RWPE2 (cell line): ENCODE results near the gene RNF20.
A peak's percentile ranks its signal among the peaks of the same experiment; 100 is the strongest.

ENCODE experiments used
- ATAC-seq: fragments of 200-7000 bp; cut with Tn5 transposase; 3 replicates; pipeline ENCODE4 v1.9.1; 2021; ENCODE audit warnings: low read depth
- DNase-seq: peaks from one replicate; pipeline ENCODE4 v3.0.0-alpha.2; 2020; ENCODE audit warnings: low spot score
- H3K27ac ChIP-seq: fragments of 450-650 bp; 2 replicates; pipeline ENCODE4 v1.5.1; 2017; ENCODE audit warnings: mild to moderate bottlenecking; ENCODE audit not compliant: poor library complexity, severe bottlenecking
- H3K27me3 ChIP-seq: fragments of 250-450 bp; sonication (Bioruptor Pico); 2 replicates; pipeline ENCODE4 v1.5.1; 2021; ENCODE audit warnings: mild to moderate bottlenecking, moderate library complexity; ENCODE audit not compliant: insufficient read depth, poor library complexity, severe bottlenecking
- H3K36me3 ChIP-seq: fragments of 250-450 bp; sonication (Bioruptor Pico); 2 replicates; pipeline ENCODE4 v1.5.1; 2020; ENCODE audit warnings: low read depth, mild to moderate bottlenecking, moderate library complexity
- H3K4me1 ChIP-seq: fragments of 250-450 bp; sonication (Bioruptor Pico); 2 replicates; pipeline ENCODE4 v1.5.1; 2021; ENCODE audit warnings: mild to moderate bottlenecking, moderate library complexity; ENCODE audit not compliant: insufficient read depth, poor library complexity, severe bottlenecking
- H3K4me3 ChIP-seq: fragments of 250-450 bp; sonication (Bioruptor Pico); 2 replicates; pipeline ENCODE4 v1.5.1; 2021; ENCODE audit warnings: mild to moderate bottlenecking, moderate library complexity; ENCODE audit not compliant: severe bottlenecking
- H3K9me3 ChIP-seq: fragments of 250-450 bp; sonication (Bioruptor Pico); 2 replicates; pipeline ENCODE4 v1.5.1; 2021; ENCODE audit warnings: mild to moderate bottlenecking, moderate library complexity; ENCODE audit not compliant: severe bottlenecking
- TF ChIP-seq, protein P1 (sequence below): fragments of 450-650 bp; IDR thresholded peaks from one replicate; pipeline ENCODE4 v1.5.1; 2017; ENCODE audit warnings: mild to moderate bottlenecking, moderate library complexity; ENCODE audit not compliant: poor library complexity, severe bottlenecking

RNF20 gene

DNA sequence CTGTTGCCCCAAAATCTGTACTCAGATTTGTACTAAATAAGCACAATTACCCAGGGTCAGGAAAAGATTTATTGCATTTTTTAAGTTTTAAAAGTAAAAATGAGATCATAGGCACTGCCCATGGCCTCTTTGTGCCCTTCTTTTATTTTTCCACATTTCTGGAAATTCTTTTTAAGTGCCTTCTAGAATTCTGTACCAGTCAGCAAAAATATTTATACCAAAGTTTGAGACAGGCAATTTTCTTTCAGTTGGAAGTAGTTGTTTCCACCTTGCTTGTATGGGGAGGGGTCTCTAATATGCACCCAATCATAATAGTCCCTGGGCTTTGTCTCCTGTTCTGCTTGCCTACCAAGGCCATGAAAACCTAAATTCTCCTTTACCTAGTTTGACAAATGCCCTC, 5.6 kb upstream of the RNF20 start:
- Histone ChIP-seq H3K36me3 (no peaks in the 10 kb centered on the region), H3K4me1 (peaks cover 9% of the 10 kb centered on the region), H3K27ac (no peak overlapping the region), H3K27me3 (no peaks in the 10 kb centered on the region), H3K4me3 (no peak overlapping the region), H3K9me3 (no peaks in the 10 kb centered on the region)
- ATAC-seq (no peak), DNase-seq (no peak)
- TF ChIP-seq, protein P1, sequence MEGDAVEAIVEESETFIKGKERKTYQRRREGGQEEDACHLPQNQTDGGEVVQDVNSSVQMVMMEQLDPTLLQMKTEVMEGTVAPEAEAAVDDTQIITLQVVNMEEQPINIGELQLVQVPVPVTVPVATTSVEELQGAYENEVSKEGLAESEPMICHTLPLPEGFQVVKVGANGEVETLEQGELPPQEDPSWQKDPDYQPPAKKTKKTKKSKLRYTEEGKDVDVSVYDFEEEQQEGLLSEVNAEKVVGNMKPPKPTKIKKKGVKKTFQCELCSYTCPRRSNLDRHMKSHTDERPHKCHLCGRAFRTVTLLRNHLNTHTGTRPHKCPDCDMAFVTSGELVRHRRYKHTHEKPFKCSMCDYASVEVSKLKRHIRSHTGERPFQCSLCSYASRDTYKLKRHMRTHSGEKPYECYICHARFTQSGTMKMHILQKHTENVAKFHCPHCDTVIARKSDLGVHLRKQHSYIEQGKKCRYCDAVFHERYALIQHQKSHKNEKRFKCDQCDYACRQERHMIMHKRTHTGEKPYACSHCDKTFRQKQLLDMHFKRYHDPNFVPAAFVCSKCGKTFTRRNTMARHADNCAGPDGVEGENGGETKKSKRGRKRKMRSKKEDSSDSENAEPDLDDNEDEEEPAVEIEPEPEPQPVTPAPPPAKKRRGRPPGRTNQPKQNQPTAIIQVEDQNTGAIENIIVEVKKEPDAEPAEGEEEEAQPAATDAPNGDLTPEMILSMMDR = no peak

DNA sequence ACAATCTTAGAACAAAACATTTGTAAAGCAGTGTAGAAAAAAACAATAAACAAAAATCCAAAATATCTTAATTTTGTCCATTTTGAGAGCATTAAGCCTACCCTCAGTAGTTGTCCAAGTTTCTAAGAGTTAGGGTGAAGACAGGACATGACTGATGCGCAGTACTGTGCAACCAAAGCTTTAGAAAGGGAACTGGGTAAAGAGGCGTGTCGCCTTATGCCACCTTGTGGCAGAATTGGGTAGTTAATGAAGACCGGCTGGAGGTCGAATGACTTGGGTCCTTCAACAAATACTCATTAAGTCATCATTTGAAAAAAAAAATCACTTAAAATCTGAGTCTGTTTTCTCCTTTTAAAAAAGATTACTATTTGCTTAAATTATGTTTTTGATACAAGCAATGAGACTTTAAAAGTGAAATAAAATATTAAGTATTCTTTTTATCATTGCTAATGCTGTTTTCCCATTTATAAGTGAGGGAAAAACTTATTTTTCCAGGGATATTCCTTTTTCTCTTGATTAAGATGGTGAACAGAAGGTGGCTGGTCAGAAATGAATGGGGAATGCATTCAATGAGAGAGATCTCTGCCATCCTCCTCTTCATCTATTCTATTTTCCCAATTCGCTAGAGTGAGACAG, 3.5 kb upstream of the RNF20 start:
- DNase-seq (no peak), ATAC-seq (peak; percentile 56)
- H3K27ac ChIP-seq = no peak overlapping the region
- H3K9me3 ChIP-seq = no peaks in the 10 kb centered on the region
- H3K36me3 ChIP-seq = no peaks in the 10 kb centered on the region
- TF ChIP-seq, protein P1 = peak; percentile 90
- H3K4me1 ChIP-seq = peaks cover 9% of the 10 kb centered on the region
- H3K4me3 ChIP-seq = no peak overlapping the region
- H3K27me3 ChIP-seq = no peaks in the 10 kb centered on the region

DNA sequence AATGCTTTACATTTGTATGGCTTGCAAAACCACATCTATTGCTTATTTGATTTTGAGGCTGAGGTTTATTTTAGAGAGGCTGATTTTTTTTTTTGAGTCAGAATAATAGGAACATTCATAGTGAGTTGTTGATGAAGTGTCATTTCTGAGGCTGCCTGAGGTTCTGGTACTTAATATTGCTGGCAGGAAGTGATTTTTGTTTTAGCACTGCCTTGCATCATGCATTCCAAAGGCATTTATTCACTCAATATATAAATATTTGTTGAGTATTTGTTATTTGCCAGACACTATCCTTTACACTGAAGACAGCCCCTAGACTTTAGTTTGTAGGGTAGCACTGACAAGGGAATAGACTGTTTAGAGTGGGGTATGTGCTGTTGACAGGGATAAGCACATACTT, 2.7 kb downstream of the RNF20 start:
- TF ChIP-seq, protein P1 = no peak
- Histone ChIP-seq H3K27ac (no peak overlapping the region), H3K4me3 (no peak overlapping the region), H3K9me3 (no peaks in the 10 kb centered on the region), H3K36me3 (peaks cover 53% of the 10 kb centered on the region), H3K27me3 (no peaks in the 10 kb centered on the region), H3K4me1 (peaks cover 12% of the 10 kb centered on the region)
- DNase-seq = no peak
- peak; percentile 16; the same call in 1 of the 3 replicates for ATAC-seq

DNA sequence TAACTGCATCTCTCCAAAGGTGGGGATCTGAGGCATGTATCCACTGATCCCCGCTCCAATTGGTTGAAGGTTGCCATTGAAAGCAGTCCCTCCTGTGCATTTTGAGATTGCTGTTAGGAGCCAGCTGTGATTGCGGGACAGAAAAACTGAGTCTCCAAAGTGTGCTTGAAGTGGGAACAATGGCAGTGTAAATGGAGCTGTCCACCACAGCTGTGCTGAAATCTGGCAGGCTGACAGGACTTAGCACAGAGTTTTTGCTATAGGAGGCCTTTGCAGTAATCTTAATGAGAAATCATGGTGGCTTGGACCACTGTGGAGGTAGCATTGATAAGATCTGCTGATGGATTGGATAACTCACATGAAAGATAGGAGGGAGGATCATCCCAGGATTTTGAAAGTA, 3.3 kb downstream of the RNF20 start:
- H3K27me3 ChIP-seq = no peaks in the 10 kb centered on the region
- peaks cover 12% of the 10 kb centered on the region for H3K4me1 ChIP-seq
- H3K9me3 ChIP-seq = no peaks in the 10 kb centered on the region
- no peak for ATAC-seq
- H3K4me3 ChIP-seq = no peak overlapping the region
- no peak overlapping the region for H3K27ac ChIP-seq
- DNase-seq = no peak
- peaks cover 58% of the 10 kb centered on the region for H3K36me3 ChIP-seq
- TF ChIP-seq, protein P1 = no peak

DNA sequence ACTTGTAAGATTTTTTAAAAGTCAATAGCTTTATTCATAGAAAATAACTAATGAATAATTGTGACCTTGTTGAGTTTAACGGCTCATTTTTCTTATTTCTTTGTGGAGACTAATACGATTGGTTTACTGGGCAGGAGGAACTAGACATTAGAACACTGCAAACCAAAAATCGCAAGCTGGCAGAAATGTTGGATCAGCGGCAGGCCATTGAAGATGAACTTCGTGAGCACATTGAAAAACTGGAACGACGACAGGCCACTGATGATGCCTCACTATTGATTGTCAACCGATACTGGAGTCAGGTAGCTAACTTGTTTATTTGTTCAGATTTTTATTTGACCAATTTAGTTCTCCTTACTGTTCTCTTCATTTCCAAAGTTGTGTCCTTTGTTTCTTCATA, 6.4 kb downstream of the RNF20 start:
- Histone ChIP-seq H3K4me1 (peaks cover 12% of the 10 kb centered on the region), H3K36me3 (peaks cover 79% of the 10 kb centered on the region)
- TF ChIP-seq, protein P1 = no peak

More for the DNA sequence above, 6.4 kb downstream of the RNF20 start:
- Histone ChIP-seq H3K27me3 (no peaks in the 10 kb centered on the region), H3K9me3 (no peaks in the 10 kb centered on the region), H3K27ac (no peak overlapping the region), H3K4me3 (no peak overlapping the region)
- no peak for DNase-seq
- no peak for ATAC-seq
